Mucosa of descending colon (tissue), 3 donors: ENCODE measurements around the gene LINS1. TPM values are rescaled to one million over a fixed set of nuclear protein-coding genes. Genes with fewer than 3 reads are reported as not detected.

ENCODE experiments used
- ATAC-seq: fragments of 200-7000 bp; cut with Tn5 transposase; one replicate; pipeline ENCODE4 v1.9.1; 2020; ENCODE audit warnings: mild to moderate bottlenecking, moderate library complexity
- DNase-seq, 3 donors: peaks; one replicate each; pipeline ENCODE4 v3.0.0-alpha.2; 2020
- H3K36me3 ChIP-seq: fragments of 200-600 bp; one replicate; pipeline ENCODE4 v1.8.0; 2021; ENCODE audit warnings: low read depth, mild to moderate bottlenecking
- H3K4me1 ChIP-seq: fragments of 200-600 bp; one replicate; pipeline ENCODE4 v1.8.0; 2021; ENCODE audit warnings: low read depth, mild to moderate bottlenecking
- H3K4me3 ChIP-seq: fragments of 200-600 bp; one replicate; pipeline ENCODE4 v1.8.0; 2021; ENCODE audit warnings: mild to moderate bottlenecking
- H3K9me3 ChIP-seq: fragments of 200-600 bp; one replicate; pipeline ENCODE4 v1.8.0; 2021; ENCODE audit warnings: mild to moderate bottlenecking
- CTCF ChIP-seq: fragments of 200-600 bp; IDR thresholded peaks from one replicate; pipeline ENCODE4 v1.8.0; 2022; ENCODE audit warnings: antibody characterized with exemption, mild to moderate bottlenecking
- intact Hi-C, 2 donors: fragments of 100-400 bp; cut with DNase I in 1 of 2; cut with micrococcal nuclease in 1 of 2; formaldehyde crosslinking; loops; one replicate each; pipeline versions ENCODE4 v1.11.0 to v1.11.1; 2022; cut with DNase I, micrococcal nuclease
- total RNA-seq, 3 donors: library from RNA; stranded (reverse); fragmentation: NEBNext Ultra II Directional in 2 of 3; extraction: Animal tissue kit (Norgen Biotek cat#: 25700) in 2 of 3; gene quantifications; one replicate each; pipeline versions ENCODE4 v1.2.1 to v1.2.4, GENCODE V29; 2021 to 2023
- donor health status: DM: no; HTN: no; CAD: no; lungs with moderate emphysema.
- donor health status: DM: no; HTN: no; CAD: no.
- donor health status: DM: no; HTN: yes; CAD: no.

LINS1 gene
- total RNA-seq, 3 donors from 2014 or later: 18.6 to 32.0 (median 24.2) TPM

- peak; percentile 52 for ATAC-seq
- TF ChIP-seq CTCF: no peak
- intact Hi-C loops: no loop called here
- Histone ChIP-seq H3K4me3 (no peak overlapping the region), H3K9me3 (no peaks in the 10 kb centered on the region), H3K36me3 (no peaks in the 10 kb centered on the region), H3K4me1 (peaks cover 37% of the 10 kb centered on the region)
- DNase-seq: no peak
Measured at GRCh38 chr15:100615801-100616200, 13.8 kb upstream of the LINS1 start.

GRCh38 chr15:100614918-100615317, 12.9 kb upstream of the LINS1 start:
- peak; percentile 94 for ATAC-seq
- peak in 1 of 3 donors; percentile 53 for DNase-seq
- no peaks in the 10 kb centered on the region for H3K36me3 ChIP-seq
- peaks cover 37% of the 10 kb centered on the region for H3K4me1 ChIP-seq
- no peak for TF ChIP-seq CTCF
- H3K4me3 ChIP-seq: no peak overlapping the region
- intact Hi-C loops: no loop called here
- no peaks in the 10 kb centered on the region for H3K9me3 ChIP-seq

GRCh38 chr15:100614336-100614735, 12.4 kb upstream of the LINS1 start:
- intact Hi-C loops: no loop called here
- DNase-seq (peak in 1 of 3 donors; percentile 42), ATAC-seq (peak; percentile 70)
- no peaks in the 10 kb centered on the region for H3K9me3 ChIP-seq
- no peaks in the 10 kb centered on the region for H3K36me3 ChIP-seq
- no peak for TF ChIP-seq CTCF
- H3K4me3 ChIP-seq: no peak overlapping the region
- peaks cover 37% of the 10 kb centered on the region for H3K4me1 ChIP-seq

GRCh38 chr15:100613208-100613607, 11.2 kb upstream of the LINS1 start:
- no peaks in the 10 kb centered on the region for H3K9me3 ChIP-seq
- H3K4me3 ChIP-seq: no peak overlapping the region
- TF ChIP-seq CTCF: no peak
- H3K36me3 ChIP-seq: no peaks in the 10 kb centered on the region
- ATAC-seq (no peak), DNase-seq (no peak)
- peaks cover 37% of the 10 kb centered on the region for H3K4me1 ChIP-seq
- intact Hi-C loops: no loop called here

- no peak for TF ChIP-seq CTCF
- DNase-seq (no peak), ATAC-seq (no peak)
- H3K9me3 ChIP-seq: no peaks in the 10 kb centered on the region
- H3K36me3 ChIP-seq: no peaks in the 10 kb centered on the region
- H3K4me1 ChIP-seq: peaks cover 37% of the 10 kb centered on the region
- no peak overlapping the region for H3K4me3 ChIP-seq
- intact Hi-C loops: no loop called here
Measured at GRCh38 chr15:100612539-100612938, 10.6 kb upstream of the LINS1 start.

- no peak for TF ChIP-seq CTCF
- intact Hi-C loops: no loop called here
Measured at GRCh38 chr15:100602823-100603393, 924 bp upstream of the LINS1 start.

More at GRCh38 chr15:100602823-100603393, 924 bp upstream of the LINS1 start:
- Histone ChIP-seq H3K36me3 (no peaks in the 10 kb centered on the region), H3K9me3 (no peaks in the 10 kb centered on the region), H3K4me3 (peak overlapping the region; percentile 66), H3K4me1 (peaks cover 17% of the 10 kb centered on the region)
- DNase-seq (peak in 2 of 3 donors; percentile 32 to 33), ATAC-seq (peak; percentile 35)
